A172 (cell line): ENCODE results near the gene HSPA12A. TPM values are rescaled to one million over a fixed set of nuclear protein-coding genes. Genes with fewer than 3 reads are reported as not detected.

Source experiments
- DNase-seq: peaks from one replicate; pipeline ENCODE4 v3.0.0-alpha.2; 2015; ENCODE audit warnings: low spot score
- total RNA-seq: library from RNA; depleted of rRNA; stranded (reverse); fragments of >200 nt; shearing (Covaris generic); gene quantifications from 2 replicates; pipeline ENCODE4 v1.2.3, GENCODE V29; 2014

Gene HSPA12A
- total RNA-seq, 1 experiment from 2014 or later: 12.1 TPM

- DNase-seq: peak; percentile 71
These were observed 29.0 kb upstream of the HSPA12A start for GRCh38 chr10:116771101-116771958.

DNA sequence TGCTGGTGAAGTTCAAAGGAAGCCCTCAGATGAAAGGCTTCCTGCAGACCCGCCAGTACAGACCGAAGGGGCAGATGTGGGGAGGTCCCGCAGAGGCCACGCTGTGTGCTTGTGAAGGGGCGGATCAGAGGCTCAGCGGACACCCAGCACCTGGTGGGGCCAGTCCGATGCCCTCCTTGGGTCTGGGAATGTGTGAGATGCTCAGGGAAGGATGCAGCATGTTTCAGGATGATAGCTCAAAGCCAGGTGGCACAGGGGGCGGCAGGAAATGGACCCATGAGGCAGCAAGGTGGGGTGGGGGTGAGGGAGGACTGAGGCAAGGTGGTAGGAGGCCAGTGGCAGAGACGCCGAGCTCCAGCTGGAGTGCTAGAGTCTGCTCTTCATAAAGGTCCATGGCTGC lies 27.9 kb upstream of the HSPA12A start:
- DNase-seq: no peak

DNA sequence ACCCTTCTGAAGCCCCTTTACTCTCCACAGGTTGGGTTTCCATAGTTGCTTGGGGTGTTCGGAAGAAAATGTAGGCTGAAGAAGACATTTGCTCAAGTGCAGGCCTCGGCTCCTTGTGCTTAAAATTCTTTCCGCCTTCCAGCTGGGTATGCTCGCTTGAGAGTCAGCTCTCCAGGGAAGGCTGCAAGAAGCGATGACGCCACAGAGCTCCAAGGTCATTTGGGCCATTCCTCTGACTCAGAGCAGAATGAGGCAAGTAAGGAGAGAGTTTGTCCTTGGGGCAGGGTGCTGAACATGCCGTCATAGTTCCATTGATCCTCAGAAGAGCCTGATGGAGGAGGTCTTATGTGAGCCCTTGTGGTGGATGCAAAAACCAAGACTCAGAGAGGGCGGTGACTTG lies 27.4 kb upstream of the HSPA12A start:
- no peak for DNase-seq

GRCh38 chr10:116769368-116769767 lies 27.0 kb upstream of the HSPA12A start:
- no peak for DNase-seq

GRCh38 chr10:116768786-116769185 lies 26.4 kb upstream of the HSPA12A start:
- DNase-seq: no peak

- no peak for DNase-seq
These were observed 24.7 kb upstream of the HSPA12A start for GRCh38 chr10:116766837-116767634.

DNA sequence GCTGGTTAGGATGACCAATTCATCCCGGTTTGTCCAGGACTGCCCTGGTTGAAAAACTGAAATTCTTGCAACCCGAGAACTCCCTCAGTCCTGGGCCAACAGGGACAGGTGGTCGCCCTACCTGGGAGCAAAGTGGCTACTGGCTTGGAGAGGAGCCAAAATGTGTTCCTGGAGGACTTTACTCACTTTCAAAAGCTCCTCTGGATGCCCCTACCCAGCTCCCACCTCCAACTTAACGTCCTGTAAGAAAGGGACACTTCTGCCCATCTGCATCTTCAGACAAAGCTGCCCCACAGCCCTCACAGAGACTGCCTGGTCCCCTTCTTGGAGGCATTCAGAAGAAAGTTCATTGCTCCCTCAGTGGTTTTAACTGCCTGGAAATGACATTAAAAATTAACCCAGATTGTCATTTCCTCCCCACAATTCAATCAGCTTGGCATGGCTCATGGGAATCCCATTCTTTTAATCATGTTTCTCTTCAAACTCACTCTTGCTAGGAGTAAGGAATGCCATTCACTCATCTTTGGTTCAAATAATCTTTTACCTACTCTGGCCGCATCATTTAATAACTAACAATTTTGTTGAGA lies 24.0 kb upstream of the HSPA12A start:
- no peak for DNase-seq

- no peak for DNase-seq
These were observed 23.3 kb upstream of the HSPA12A start for GRCh38 chr10:116765648-116766081.

GRCh38 chr10:116764979-116765378 lies 22.6 kb upstream of the HSPA12A start:
- no peak for DNase-seq

GRCh38 chr10:116763440-116763839 lies 21.1 kb upstream of the HSPA12A start:
- DNase-seq: no peak

DNA sequence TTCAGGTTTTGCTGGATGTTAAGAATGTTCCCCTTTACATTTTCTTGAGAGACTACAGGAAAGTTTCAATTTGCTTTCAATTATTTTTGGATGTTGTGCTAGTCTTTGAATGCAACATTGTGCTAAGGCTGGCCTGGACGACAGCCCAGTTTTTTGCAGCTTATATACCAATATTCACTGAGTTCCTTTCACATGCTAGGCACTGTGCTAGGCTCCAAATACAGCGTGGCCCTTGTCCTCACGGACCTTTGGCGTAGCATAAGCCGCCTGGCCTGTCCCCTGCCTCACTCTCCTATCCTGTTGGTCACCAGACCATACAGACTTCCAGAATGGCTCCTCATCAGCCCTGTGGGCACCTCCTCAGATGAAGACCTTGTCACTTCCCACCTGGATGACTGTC lies 19.5 kb upstream of the HSPA12A start:
- no peak for DNase-seq

- no peak for DNase-seq
These were observed 18.6 kb upstream of the HSPA12A start for GRCh38 chr10:116760919-116761318.

DNA sequence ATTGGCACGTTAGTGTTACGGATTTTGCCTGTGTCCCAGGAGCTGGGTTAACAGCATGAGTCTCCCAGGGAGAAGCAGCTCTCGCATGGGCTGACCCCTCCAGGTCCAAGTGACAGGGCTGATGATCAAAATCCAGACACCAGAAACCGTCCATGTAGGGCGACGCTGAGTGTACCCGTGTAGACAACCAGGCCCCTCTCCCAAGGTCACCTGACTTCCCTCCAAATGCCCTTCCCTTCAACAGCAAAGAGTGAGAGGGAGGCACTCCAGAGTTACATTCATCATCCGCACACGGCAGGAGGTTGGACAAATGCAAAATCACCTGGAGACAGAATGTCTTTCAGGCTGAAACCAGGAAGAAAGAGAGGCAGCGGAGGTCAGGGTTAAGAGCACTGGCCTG lies 14.9 kb upstream of the HSPA12A start:
- no peak for DNase-seq

DNA sequence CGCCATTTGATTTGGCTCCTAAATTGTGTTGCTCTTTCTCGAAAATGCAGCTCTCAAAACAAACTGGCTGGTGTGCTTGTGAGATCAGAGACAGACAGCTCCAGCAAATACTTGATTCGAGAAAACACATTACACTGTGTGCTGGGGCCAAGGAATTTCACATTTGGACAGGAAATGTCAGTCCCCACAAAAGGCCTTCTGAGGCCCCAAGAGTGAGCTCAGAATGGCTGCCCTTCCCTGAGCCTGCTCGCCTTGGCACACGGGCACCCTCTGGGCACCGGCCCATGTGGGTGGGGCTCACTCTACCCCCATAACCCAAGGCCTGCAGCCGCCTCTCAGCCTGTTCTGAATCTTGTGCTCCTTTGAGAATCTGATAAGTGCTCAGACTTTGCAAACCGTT lies 13.9 kb upstream of the HSPA12A start:
- DNase-seq: no peak

DNA sequence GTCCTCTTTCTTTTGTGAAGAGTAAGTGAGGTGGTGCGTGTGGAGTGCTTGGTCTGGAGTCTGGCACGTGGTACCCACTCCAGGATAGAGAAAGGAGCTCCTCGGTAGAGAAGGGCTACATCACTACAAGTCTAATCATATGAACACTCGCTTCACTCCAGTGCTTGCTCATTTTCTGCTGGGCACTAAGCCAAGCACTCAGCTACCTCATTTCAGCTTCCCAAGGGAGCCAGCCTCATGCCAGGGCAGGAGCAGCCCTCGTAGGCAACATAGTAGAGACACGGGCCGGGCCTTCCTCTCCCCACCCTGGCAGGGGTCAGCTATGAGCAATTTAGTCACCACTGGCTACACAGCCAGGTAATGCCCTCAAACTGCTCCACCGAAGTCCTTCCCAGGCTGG lies 11.4 kb upstream of the HSPA12A start:
- DNase-seq: no peak

DNA sequence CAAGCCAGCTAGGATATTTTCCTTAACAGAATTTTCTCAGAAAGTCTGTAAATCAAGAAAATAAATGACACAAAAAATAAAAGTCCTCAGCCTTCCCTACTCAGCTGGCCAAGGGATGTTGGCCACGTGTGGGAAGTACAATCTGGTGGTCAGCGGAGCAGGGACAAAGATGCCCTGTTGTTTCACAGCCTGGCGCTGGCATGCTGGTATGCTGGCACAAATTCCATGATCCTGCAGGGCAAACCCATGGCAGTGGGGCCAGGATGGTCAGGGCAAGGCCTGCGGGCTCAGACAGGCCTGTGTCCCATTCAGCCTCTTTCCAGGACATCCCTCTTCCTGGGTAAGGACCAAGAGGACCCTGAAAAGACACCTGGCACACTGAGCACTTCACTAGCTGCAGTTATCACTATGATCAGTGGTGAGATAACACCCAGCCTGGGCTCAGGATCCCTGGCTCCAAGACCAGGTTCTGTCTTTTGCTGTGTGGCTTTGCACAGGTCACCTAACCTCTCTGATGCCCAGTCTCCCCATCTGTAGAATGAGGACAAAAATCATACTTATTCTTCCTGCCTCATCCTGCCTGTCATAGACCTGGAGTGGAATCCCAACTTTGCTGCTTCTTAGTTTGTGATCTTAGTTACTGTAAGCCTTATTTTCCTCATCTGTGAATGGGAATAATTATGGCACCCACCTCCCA lies 10.8 kb upstream of the HSPA12A start:
- DNase-seq: no peak

DNA sequence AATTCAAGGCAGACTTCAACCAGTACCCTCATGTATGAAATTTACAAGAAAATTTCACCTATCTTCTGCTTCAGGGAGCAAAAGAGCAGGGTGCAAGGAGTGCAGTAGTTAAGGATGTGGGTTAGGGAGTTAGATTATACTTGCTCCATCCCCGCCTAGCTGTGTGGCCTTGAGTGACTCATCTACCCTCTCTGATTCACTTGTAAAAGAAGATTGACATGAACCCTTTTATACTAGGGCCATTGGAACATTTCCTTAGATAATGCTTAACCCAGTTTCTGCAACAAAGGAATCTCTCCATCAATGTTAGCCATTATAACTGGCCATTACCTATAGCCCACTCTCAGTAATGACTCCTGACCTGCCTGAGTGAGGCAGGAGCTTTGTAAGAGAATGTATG lies 10.2 kb upstream of the HSPA12A start:
- DNase-seq: no peak

DNA sequence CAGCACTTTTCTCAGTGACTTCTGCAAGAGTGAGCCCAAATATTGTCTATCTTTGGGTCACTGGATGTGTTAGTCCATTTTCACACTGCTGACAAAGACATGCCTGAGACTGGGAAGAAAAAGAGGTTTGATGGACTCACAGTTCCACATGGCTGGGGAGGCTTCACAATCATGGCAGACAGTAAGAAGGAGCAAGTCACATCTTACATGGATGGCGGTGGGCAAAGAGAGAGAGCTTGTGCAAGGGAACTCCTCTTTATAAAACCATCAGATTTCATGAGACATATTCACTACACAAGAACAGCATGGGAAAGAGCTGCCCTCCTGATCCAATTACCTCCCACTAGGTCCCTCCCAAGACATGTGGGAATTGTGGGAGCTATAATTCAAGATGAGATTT lies 6.1 kb upstream of the HSPA12A start:
- no peak for DNase-seq

DNA sequence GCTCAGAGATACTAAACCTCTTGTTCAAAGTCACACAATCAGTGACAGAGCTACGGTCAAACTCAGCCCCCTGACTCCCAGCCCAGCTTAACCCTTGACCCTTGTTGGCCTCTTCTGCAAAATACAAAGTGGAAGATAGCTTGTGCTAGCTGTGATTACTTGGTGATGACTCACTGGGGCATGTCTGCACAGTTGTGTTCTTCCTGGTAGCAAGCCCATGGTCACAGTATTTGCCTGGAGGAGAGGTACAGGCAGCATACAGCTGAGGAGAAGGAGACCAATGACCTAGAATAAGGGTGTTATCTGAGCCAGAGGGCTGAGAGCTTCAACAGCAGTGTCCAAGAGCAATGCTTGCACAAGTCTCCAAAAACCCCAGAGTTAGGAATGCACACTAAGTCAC lies 5.7 kb upstream of the HSPA12A start:
- DNase-seq: peak; percentile 23

DNA sequence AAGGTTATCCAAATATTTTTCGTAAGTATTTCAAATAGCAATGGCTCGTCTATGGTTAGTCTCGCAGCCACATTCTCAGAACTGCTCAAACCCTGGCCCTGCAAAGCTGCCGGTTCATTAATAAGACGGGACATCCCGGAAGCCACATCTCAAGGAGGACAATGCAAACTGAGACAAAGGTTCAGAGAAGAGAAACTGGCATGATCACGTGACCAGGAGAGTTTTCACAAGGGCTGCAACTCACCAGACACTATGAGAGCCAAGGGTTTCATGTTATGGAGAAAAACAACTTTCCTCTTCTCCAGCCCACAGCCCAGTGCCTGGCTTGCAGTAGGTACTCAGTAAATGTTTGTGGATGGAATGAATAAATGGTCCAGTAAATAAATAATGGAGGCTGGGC lies 5.0 kb upstream of the HSPA12A start:
- DNase-seq: no peak

GRCh38 chr10:116744885-116745284 lies 2.5 kb upstream of the HSPA12A start:
- no peak for DNase-seq

DNA sequence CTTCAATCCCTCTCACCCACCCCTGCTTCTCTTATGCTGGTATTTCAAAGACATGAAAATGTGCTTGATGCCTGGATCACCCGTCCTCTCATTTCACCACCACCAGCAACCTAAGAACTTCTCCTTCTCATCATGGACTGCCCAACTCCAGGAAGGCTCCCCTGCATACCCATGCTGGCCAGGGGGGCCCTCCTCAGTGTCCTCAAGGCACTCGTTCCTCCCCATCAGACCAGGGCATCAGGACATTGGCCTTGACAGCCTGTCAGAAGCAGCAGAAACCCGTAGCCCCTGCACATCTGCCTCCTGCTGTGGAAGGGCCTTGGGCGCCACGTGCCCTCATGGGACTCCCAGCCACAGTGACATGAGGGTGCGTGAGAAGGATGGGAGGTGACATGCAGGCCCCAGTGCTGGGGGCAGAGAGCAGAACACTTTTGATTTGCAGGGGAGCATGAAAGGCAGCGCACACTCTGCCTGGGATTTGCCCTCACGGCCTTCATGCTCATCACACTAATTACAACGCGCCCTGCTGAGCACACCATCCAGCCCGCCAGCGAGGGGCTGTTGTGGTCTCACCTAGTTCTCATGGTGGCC lies 1.9 kb upstream of the HSPA12A start:
- DNase-seq: no peak
